Fibroblast of mammary gland (primary cell): ENCODE data around the gene SIGLEC14.

Source experiments
- DNase-seq: peaks from one replicate; pipeline ENCODE4 v3.0.0-alpha.2; 2010; ENCODE audit warnings: low read depth
- H3K4me3 ChIP-seq: 2 replicates; pipeline ENCODE4 v1.5.1; 2011; ENCODE audit warnings: low read depth, mild to moderate bottlenecking, low read length, moderate library complexity; ENCODE audit not compliant: control insufficient read depth
- CTCF ChIP-seq: conservative IDR thresholded peaks from 2 replicates; pipeline ENCODE4 v1.5.1; 2011; ENCODE audit warnings: low read depth, low read length, inconsistent platforms; ENCODE audit not compliant: control insufficient read depth, insufficient read depth

SIGLEC14 gene

GRCh38 chr19:51599084-51599483, 47.5 kb downstream of the SIGLEC14 start:
- no peak for TF ChIP-seq CTCF
- no peak overlapping the region for H3K4me3 ChIP-seq

GRCh38 chr19:51598159-51598915, 48.3 kb downstream of the SIGLEC14 start:
- DNase-seq = no peak
- no peak for TF ChIP-seq CTCF

More at GRCh38 chr19:51599084-51599483, 47.5 kb downstream of the SIGLEC14 start:
- DNase-seq = no peak

DNA sequence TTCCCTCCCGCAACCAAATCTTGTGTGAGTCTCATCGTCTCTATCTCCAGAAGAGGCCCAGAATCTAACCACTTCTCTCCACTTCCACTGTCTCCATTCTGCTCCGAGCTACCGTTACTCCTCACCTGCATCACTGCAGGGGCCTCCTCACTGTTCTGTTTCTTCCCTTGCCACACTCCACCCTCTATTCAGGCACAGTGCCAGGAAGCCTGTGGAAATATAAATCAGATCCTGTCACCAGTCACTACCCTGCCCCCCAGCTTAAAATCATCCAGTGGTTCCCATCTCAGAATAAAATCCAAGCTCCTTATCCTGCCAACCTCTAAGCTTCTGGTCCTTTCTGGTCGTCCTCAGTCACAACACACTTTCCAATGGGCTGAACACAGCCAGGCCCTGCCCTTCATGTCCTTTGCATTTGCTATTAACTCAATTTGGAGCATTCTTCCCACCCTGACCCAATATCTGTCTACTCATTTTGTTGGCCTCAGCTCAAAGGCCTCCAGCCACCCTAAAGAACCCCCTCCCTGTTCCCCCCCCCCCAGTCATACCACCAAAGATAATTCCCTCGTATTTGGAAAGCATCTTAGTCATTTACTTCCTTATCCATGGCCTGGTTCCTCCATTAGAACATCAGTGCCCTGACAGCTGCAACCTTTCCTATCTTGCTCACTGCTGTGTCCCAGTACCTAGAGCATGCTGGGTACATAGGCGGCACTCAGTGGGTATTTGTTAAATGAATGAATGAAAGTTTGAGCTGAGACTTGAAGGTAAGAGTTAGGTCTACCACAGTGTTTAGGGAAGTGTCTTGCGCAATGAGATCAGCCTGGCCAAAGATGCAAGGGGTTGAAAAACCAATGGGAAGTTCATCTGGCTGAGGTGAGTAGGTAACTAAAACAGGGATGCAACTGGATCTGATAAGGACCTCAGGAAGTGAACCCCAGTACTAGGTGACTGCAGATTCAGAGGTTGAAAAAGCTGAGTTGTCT, 51.1 kb downstream of the SIGLEC14 start:
- no peak for DNase-seq
- TF ChIP-seq CTCF = no peak
- peak overlapping the region; percentile 72 for H3K4me3 ChIP-seq

More at GRCh38 chr19:51598159-51598915, 48.3 kb downstream of the SIGLEC14 start:
- H3K4me3 ChIP-seq = no peak overlapping the region

DNA sequence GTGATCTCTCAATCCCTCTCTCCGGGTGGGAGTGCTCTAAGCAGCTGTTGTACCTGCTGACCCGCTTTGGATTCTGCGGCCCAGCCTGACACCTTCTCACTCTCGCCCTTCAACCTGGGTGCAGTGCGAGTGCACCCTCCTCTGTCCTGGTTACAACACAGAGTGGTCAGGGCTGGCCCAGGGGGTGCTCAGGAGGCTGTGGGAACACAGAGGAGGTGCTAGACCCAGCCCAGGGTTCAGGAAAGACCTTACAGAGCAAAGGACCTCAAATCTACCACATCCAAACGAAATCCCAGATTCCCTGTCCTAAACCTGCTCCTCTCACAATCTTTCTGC, 51.9 kb downstream of the SIGLEC14 start:
- no peak for TF ChIP-seq CTCF
- DNase-seq = no peak
- H3K4me3 ChIP-seq = peak overlapping the region; percentile 72

DNA sequence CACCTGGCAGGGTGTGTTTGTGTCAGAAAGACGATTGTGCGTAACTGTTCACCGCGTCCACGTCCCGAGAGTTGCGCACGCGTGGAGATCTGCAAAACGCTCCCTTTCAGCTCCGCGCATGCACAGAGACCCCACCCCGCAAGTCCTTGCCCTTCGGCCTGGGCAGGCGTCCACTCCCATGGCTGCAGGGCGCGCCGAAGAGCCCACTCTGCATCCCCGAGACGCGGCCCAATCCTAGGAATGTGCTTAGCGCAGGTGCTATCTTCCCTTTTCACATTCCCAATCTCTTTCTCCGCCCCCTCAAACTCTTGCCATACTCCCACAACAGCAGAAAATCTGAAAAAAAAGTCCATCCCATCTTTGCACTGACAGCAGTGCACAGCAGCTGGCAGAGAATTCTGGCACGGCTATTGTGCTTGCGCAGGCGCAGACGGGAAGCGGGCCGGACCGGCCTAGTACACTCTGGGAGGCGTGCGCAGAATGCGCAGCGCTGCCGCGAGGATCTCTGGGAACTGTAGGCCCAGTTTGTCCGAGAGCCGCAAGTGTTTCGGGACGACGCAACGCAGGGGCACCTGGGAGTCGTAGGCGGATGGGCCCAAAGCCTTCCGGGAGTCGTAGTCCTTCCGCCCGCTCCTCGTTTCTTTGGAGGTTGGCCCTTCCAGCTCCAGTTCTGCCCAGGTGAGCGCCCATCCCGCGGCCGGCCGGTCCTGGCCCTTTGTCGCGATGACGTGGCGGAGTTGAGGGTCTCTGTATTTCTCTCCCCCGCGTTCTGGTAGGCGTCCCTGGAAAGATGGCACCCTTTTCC, 52.5 kb downstream of the SIGLEC14 start:
- DNase-seq = peak; percentile 96
- H3K4me3 ChIP-seq = peak overlapping the region; percentile 72

More for the DNA sequence above, 52.5 kb downstream of the SIGLEC14 start:
- TF ChIP-seq CTCF = no peak
